Calu3 (cell line): Measurements from ENCODE around the gene CCL14. TPM values are rescaled to one million over a fixed set of nuclear protein-coding genes. Genes with fewer than 3 reads are reported as not detected.

ENCODE experiments used
- Bru-seq: library from RNA; stranded (reverse); fragments of 400-500 nt; gene quantifications from one replicate; lab custom pipeline; 2021; lab: Mats Ljungman, UMichigan
- BruChase-seq, 2 experiments: library from RNA; stranded (reverse); fragments of 400-500 nt; gene quantifications; one replicate each; lab custom pipeline; 2021; lab: Mats Ljungman, UMichigan
- BruUV-seq: library from RNA; stranded (reverse); fragments of 400-500 nt; replicated peaks from 2 replicates; lab custom pipeline; 2021; lab: Mats Ljungman, UMichigan
- CTCF ChIA-PET: fragments of 300-600 bp; sonication (Branson Sonifier 250); formaldehyde crosslinking; loops from one replicate; lab custom pipeline; 2022; ENCODE audit warnings: antibody characterized with exemption; lab: Charles Lee
- DNase-seq: peaks from one replicate; pipeline ENCODE4 v3.0.0; 2022
- H3K27ac Mint-ChIP-seq: one replicate; pipeline ENCODE4 v1.8.0; 2022; ENCODE audit warnings: mixed read lengths; ENCODE audit not compliant: unreplicated experiment
- H3K27me3 Mint-ChIP-seq: one replicate; pipeline ENCODE4 v1.8.0; 2022; ENCODE audit warnings: mixed read lengths; ENCODE audit not compliant: unreplicated experiment
- H3K36me3 Mint-ChIP-seq: one replicate; pipeline ENCODE4 v1.8.0; 2022; ENCODE audit warnings: mild to moderate bottlenecking, moderate library complexity, mixed read lengths; ENCODE audit not compliant: insufficient read depth, unreplicated experiment
- H3K4me1 Mint-ChIP-seq: one replicate; pipeline ENCODE4 v1.8.0; 2022; ENCODE audit warnings: mild to moderate bottlenecking, low read depth, mixed read lengths; ENCODE audit not compliant: unreplicated experiment
- H3K4me3 Mint-ChIP-seq: one replicate; pipeline ENCODE4 v1.8.0; 2022; ENCODE audit warnings: mild to moderate bottlenecking, low read depth, moderate library complexity, mixed read lengths; ENCODE audit not compliant: unreplicated experiment
- H3K9me3 Mint-ChIP-seq: one replicate; pipeline ENCODE4 v1.8.0; 2022; ENCODE audit warnings: low read depth, mixed read lengths; ENCODE audit not compliant: unreplicated experiment
- intact Hi-C: fragments of 100-400 bp; cut with micrococcal nuclease; formaldehyde crosslinking; loops from one replicate; pipeline ENCODE4 v1.10.0; 2022; ENCODE audit not compliant: unreplicated experiment
- long read RNA-seq: library from polyadenylated mRNA; stranded (forward); transcript quantifications from one replicate; pipeline ENCODE4 v2.0.0, GENCODE V29; 2022
- total RNA-seq: library from RNA; stranded (reverse); gene quantifications from 2 replicates; pipeline ENCODE4 v1.2.3, GENCODE V29; 2022
- TF ChIP-seq, protein P1 (sequence below): fragments of 200-600 bp; IDR thresholded peaks from one replicate; pipeline ENCODE4 v1.8.0; 2022; ENCODE audit warnings: antibody characterized with exemption; ENCODE audit not compliant: unreplicated experiment

Gene CCL14
- total RNA-seq (not detected in 2 replicates), Bru-seq, nascent RNA (not detected), BruChase-seq, experiment 1, labeled RNA remaining after a 6-hour chase (not detected), BruChase-seq, experiment 2, labeled RNA remaining after a 2-hour chase (not detected)
- long read RNA-seq = 0 reads

DNA sequence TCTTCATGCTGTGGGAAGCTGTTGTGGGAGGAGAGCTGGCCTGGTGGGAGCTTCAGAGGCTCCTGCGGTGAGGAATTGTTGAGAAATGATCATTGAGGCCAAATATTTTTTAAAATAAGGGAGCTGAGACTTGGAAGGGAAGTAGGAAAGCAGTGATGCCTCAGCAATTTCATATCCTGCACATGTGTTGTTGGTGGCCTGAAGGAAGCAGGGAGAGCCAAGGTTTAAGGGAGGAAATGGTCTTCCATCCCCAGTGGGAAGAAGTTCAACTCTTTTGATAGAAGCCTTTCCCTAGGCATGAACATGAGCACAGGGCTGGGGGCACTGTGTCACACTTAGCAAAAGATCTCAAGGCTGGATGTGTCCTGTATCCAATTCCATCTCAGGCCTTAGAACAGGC lies at the start of gene CCL14:
TSS of gene CCL14 (minus strand) at position 87 of the 400 bp plus-strand sequence. CDS start at position 7, 80 bp downstream.
- no peaks in the 10 kb centered on the region for H3K4me1 Mint-ChIP-seq
- H3K27me3 Mint-ChIP-seq = peaks cover 54% of the 10 kb centered on the region
- CTCF ChIA-PET = interaction anchor here (0.7 kb wide), 1 partner anchor 18 kb away, joined by 3 read pairs; no protein-coding TSS in a partner anchor
- no peaks in the 10 kb centered on the region for H3K9me3 Mint-ChIP-seq
- no TSS peak for BruUV-seq
- H3K4me3 Mint-ChIP-seq = no peak within 1 kb of the TSS
- TF ChIP-seq, protein P1, sequence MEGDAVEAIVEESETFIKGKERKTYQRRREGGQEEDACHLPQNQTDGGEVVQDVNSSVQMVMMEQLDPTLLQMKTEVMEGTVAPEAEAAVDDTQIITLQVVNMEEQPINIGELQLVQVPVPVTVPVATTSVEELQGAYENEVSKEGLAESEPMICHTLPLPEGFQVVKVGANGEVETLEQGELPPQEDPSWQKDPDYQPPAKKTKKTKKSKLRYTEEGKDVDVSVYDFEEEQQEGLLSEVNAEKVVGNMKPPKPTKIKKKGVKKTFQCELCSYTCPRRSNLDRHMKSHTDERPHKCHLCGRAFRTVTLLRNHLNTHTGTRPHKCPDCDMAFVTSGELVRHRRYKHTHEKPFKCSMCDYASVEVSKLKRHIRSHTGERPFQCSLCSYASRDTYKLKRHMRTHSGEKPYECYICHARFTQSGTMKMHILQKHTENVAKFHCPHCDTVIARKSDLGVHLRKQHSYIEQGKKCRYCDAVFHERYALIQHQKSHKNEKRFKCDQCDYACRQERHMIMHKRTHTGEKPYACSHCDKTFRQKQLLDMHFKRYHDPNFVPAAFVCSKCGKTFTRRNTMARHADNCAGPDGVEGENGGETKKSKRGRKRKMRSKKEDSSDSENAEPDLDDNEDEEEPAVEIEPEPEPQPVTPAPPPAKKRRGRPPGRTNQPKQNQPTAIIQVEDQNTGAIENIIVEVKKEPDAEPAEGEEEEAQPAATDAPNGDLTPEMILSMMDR = no peak
- intact Hi-C loops = no loop called here
- no peak within 1 kb of the TSS for H3K27ac Mint-ChIP-seq
- DNase-seq = no peak
- no peaks in the 10 kb centered on the region for H3K36me3 Mint-ChIP-seq

GRCh38 chr17:36036235-36036634 lies 49.7 kb upstream of the CCL14 start:
- H3K27me3 Mint-ChIP-seq = peaks cover 41% of the 10 kb centered on the region
- H3K36me3 Mint-ChIP-seq = no peaks in the 10 kb centered on the region
- no peaks in the 10 kb centered on the region for H3K9me3 Mint-ChIP-seq
- TF ChIP-seq, protein P1 = no peak
- no TSS peak for BruUV-seq
- H3K4me3 Mint-ChIP-seq = no peak overlapping the region
- CTCF ChIA-PET = interaction anchor here (0.5 to 1.7 kb wide), 2 partner anchors 36 to 247 kb away, joined by 3 to 9 read pairs; no protein-coding TSS in a partner anchor
- H3K4me1 Mint-ChIP-seq = no peaks in the 10 kb centered on the region
- no peak for DNase-seq
- no peak overlapping the region for H3K27ac Mint-ChIP-seq
- intact Hi-C loops = no loop called here

- CTCF ChIA-PET = no interaction called here
- intact Hi-C loops = no loop called here
- Mint-ChIP-seq H3K4me1 (no peaks in the 10 kb centered on the region), H3K4me3 (no peak overlapping the region), H3K27me3 (peaks cover 49% of the 10 kb centered on the region), H3K9me3 (no peaks in the 10 kb centered on the region), H3K27ac (no peak overlapping the region), H3K36me3 (no peaks in the 10 kb centered on the region)
- BruUV-seq = no TSS peak
- TF ChIP-seq, protein P1 = no peak
- DNase-seq = no peak
Measured at GRCh38 chr17:36034127-36034526, 47.6 kb upstream of the CCL14 start.

DNA sequence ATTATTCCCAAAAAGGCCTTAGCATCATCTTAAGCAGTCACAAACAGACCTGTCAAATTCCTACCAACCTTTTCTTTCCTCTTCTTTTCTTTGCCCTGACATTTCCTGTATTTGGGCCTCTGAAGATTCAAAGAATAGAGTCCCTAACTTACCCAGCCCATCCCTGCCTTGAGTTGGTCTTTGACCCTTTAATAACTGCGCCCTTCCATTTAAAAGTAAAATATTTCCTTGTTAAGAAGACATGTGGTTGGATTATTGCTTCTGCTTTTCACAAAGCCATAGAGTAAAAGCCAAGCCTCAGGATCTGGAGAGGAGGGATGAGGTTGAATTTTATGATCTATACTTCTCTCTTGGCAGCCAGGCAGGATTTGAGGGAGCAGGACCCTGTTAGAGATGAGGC lies 44.4 kb upstream of the CCL14 start:
- H3K4me1 Mint-ChIP-seq = no peaks in the 10 kb centered on the region
- peaks cover 65% of the 10 kb centered on the region for H3K27me3 Mint-ChIP-seq
- DNase-seq = no peak
- BruUV-seq = no TSS peak
- intact Hi-C loops = no loop called here
- CTCF ChIA-PET = no interaction called here
- no peaks in the 10 kb centered on the region for H3K9me3 Mint-ChIP-seq
- TF ChIP-seq, protein P1 = no peak
- H3K4me3 Mint-ChIP-seq = no peak overlapping the region
- H3K36me3 Mint-ChIP-seq = no peaks in the 10 kb centered on the region
- no peak overlapping the region for H3K27ac Mint-ChIP-seq
